Body of pancreas (tissue), 4 donors: ENCODE measurements around the gene ATG16L2. TPM values are rescaled to one million over a fixed set of nuclear protein-coding genes. Genes with fewer than 3 reads are reported as not detected.

ENCODE experiments used
- ATAC-seq: fragments of 150-250 bp; one replicate; pipeline ENCODE4 v1.9.1; 2016
- DNase-seq, 4 donors: peaks; one replicate each; pipeline ENCODE4 v3.0.0-alpha.2; 2019
- H3K27ac ChIP-seq, 4 donors: fragments of 200-600 bp; sonication (generic); 1 replicate in 3 of 4; 2 replicates in 1 of 4; pipeline versions ENCODE4 v1.5.1 to v1.6.1; 2016 to 2019; ENCODE audit warnings: mild to moderate bottlenecking in 1 of 4, mixed read lengths in 1 of 4, moderate library complexity in 1 of 4
- H3K27me3 ChIP-seq, 2 donors: fragments of 200-600 bp; sonication (generic); one replicate each; pipeline ENCODE4 v1.6.0; 2016; ENCODE audit warnings: mild to moderate bottlenecking in 1 of 2
- H3K36me3 ChIP-seq, 2 donors: fragments of 200-600 bp; sonication (generic); replicated peaks in 1 of 2; 2 replicates each; pipeline ENCODE4 v1.5.1; 2016; ENCODE audit warnings: low read depth in 2 of 2; ENCODE audit not compliant: insufficient read depth in 1 of 2
- H3K4me1 ChIP-seq: fragments of 200-600 bp; sonication (generic); one replicate; pipeline ENCODE4 v1.6.0; 2016
- H3K4me3 ChIP-seq, 2 donors: fragments of 200-600 bp; sonication (generic); 1 replicate in 1 of 2; 2 replicates in 1 of 2; pipeline ENCODE4 v1.5.1; 2016 to 2019
- H3K9me3 ChIP-seq, 3 donors: fragments of 200-600 bp; sonication (generic); 1 replicate in 2 of 3; 2 replicates in 1 of 3; pipeline ENCODE4 v1.5.1; 2016
- CTCF ChIP-seq, 7 experiments: fragments of 450-650 bp in 4 of 7; fragments of 200-600 bp in 3 of 7; sonication (generic) in 3 of 7; IDR thresholded peaks; one replicate each; pipeline ENCODE4 v1.5.1; 2016 to 2019; ENCODE audit warnings: antibody characterized with exemption in 7 of 7
- POLR2A ChIP-seq, 3 donors: fragments of 450-650 bp; IDR thresholded peaks; one replicate each; pipeline ENCODE4 v1.6.1; 2016; ENCODE audit warnings: antibody characterized with exemption in 3 of 3, mild to moderate bottlenecking in 2 of 3
- WGBS, 2 donors: methylation state at CpG; one replicate each; pipeline ENCODE4 v1.1.5; 2017; 5-methylcytosine and 5-hydroxymethylcytosine counted together
- intact Hi-C: fragments of 100-400 bp; cut with DNase I; formaldehyde crosslinking; loops from one replicate; pipeline ENCODE4 v1.15.1; 2023
- total RNA-seq, 2 donors: library from RNA; depleted of rRNA; stranded (reverse); fragments of >200 nt; gene quantifications; one replicate each; pipeline ENCODE4 v1.1.0, GENCODE V29; 2016

Gene ATG16L2
- total RNA-seq, 2 donors from 2014 or later = 27.5 to 28.3 TPM

- no peak for DNase-seq
- Histone ChIP-seq H3K9me3 (no peaks in the 10 kb centered on the region), H3K4me1 (peaks cover 23% of the 10 kb centered on the region), H3K27ac (peak overlapping the region in 2 of 4 donors; percentile 95 to 98), H3K36me3 (peaks cover 0 to 2% of the 10 kb centered on the region in 2 donors), H3K27me3 (no peaks in the 10 kb centered on the region), H3K4me3 (peak overlapping the region; percentile 50 to 69)
- intact Hi-C loops = no loop called here
- 10 to 22% methylated on average over 10 to 13 of the region's 13 CpGs for WGBS, 2 donors
- TF ChIP-seq CTCF (IDR thresholded peaks at IDR 0.05) (no peak), POLR2A (IDR thresholded peaks at IDR 0.05) (no peak)
- no peak for ATAC-seq
Measured at GRCh38 chr11:72815110-72815618, 953 bp downstream of the ATG16L2 start.

- 69 to 95% methylated on average over 4 to 7 of the region's 7 CpGs for WGBS, 2 donors
- Histone ChIP-seq H3K36me3 (peaks cover 0 to 2% of the 10 kb centered on the region in 2 donors), H3K27ac (no peak overlapping the region), H3K4me1 (peaks cover 31% of the 10 kb centered on the region), H3K9me3 (no peaks in the 10 kb centered on the region), H3K27me3 (no peaks in the 10 kb centered on the region), H3K4me3 (no peak overlapping the region)
- DNase-seq (no peak), ATAC-seq (no peak)
- TF ChIP-seq POLR2A (IDR thresholded peaks at IDR 0.05) (no peak), CTCF (IDR thresholded peaks at IDR 0.05) (no peak)
- intact Hi-C loops = no loop called here
Measured at GRCh38 chr11:72816404-72816990, 2.3 kb downstream of the ATG16L2 start.

GRCh38 chr11:72817966-72818365 lies 3.8 kb downstream of the ATG16L2 start:
- no peaks in the 10 kb centered on the region for H3K27me3 ChIP-seq
- no peak for DNase-seq
- H3K4me3 ChIP-seq = no peak overlapping the region
- H3K4me1 ChIP-seq = peaks cover 34% of the 10 kb centered on the region
- peaks cover 0 to 2% of the 10 kb centered on the region in 2 donors for H3K36me3 ChIP-seq
- 91 to 94% methylated on average over 3 to 4 of the region's 4 CpGs for WGBS, 2 donors
- no peaks in the 10 kb centered on the region for H3K9me3 ChIP-seq
- ATAC-seq = no peak
- no peak overlapping the region for H3K27ac ChIP-seq
- TF ChIP-seq CTCF (IDR thresholded peaks at IDR 0.05) (no peak), POLR2A (IDR thresholded peaks at IDR 0.05) (no peak)
- intact Hi-C loops = no loop called here

- intact Hi-C loops = no loop called here
- H3K36me3 ChIP-seq = peaks cover 0 to 2% of the 10 kb centered on the region in 2 donors
- H3K9me3 ChIP-seq = no peaks in the 10 kb centered on the region
- H3K27me3 ChIP-seq = no peaks in the 10 kb centered on the region
- no peak for ATAC-seq
- no peak overlapping the region for H3K27ac ChIP-seq
- peaks cover 26% of the 10 kb centered on the region for H3K4me1 ChIP-seq
- no peak overlapping the region for H3K4me3 ChIP-seq
- TF ChIP-seq CTCF (IDR thresholded peaks at IDR 0.05) (no peak), POLR2A (IDR thresholded peaks at IDR 0.05) (no peak)
- DNase-seq = no peak
- 77 to 86% methylated on average over 4 of the region's 4 CpGs for WGBS, 2 donors
Measured at GRCh38 chr11:72818971-72819370, 4.8 kb downstream of the ATG16L2 start.
